ENCODE measurements around the gene MRTFB.
"Not testable (repeated sequence)": the region's sequence is repeated elsewhere in the genome, so short reads cannot be mapped to it uniquely, and the experiment has no call there.

Gene MRTFB

GRCh38 chr16:14139872-14140271 lies 68.8 kb downstream of the MRTFB start:
- no peak for DNase-seq

- no peak for DNase-seq
Measured at GRCh38 chr16:14140923-14141322, 69.8 kb downstream of the MRTFB start.

- DNase-seq: no peak
Measured at GRCh38 chr16:14146445-14146844, 75.3 kb downstream of the MRTFB start.

GRCh38 chr16:14148016-14148415 lies 76.9 kb downstream of the MRTFB start:
- DNase-seq: no peak

GRCh38 chr16:14148569-14148968 lies 77.5 kb downstream of the MRTFB start:
- DNase-seq: no peak

GRCh38 chr16:14150796-14151195 lies 79.7 kb downstream of the MRTFB start:
- no peak for DNase-seq

GRCh38 chr16:14151256-14152030 lies 80.3 kb downstream of the MRTFB start:
- DNase-seq: no peak

- DNase-seq: no peak
Measured at GRCh38 chr16:14155572-14156190, 84.6 kb downstream of the MRTFB start.

GRCh38 chr16:14164916-14165662 lies 94.0 kb downstream of the MRTFB start:
- DNase-seq: no peak

- DNase-seq: no peak
Measured at GRCh38 chr16:14168146-14168545, 97.0 kb downstream of the MRTFB start.

GRCh38 chr16:14172200-14172809 lies 101.2 kb downstream of the MRTFB start:
- DNase-seq: no peak

- no peak for DNase-seq
Measured at GRCh38 chr16:14175086-14175485, 104.0 kb downstream of the MRTFB start.

GRCh38 chr16:14177704-14178103 lies 106.6 kb downstream of the MRTFB start:
- DNase-seq: no peak

GRCh38 chr16:14179116-14179515 lies 108.0 kb downstream of the MRTFB start:
- DNase-seq: no peak

- no peak for DNase-seq
Measured at GRCh38 chr16:14180481-14180944, 109.4 kb downstream of the MRTFB start.

- DNase-seq: no peak
Measured at GRCh38 chr16:14181371-14182050, 110.4 kb downstream of the MRTFB start.

- DNase-seq: no peak
Measured at GRCh38 chr16:14182999-14183398, 111.9 kb downstream of the MRTFB start.

- not testable (repeated sequence) for DNase-seq
Measured at GRCh38 chr16:14183962-14184361, 112.8 kb downstream of the MRTFB start.

GRCh38 chr16:14186007-14186794 lies 115.1 kb downstream of the MRTFB start:
- DNase-seq: no peak

GRCh38 chr16:14186795-14187221 lies 115.7 kb downstream of the MRTFB start:
- DNase-seq: no peak

GRCh38 chr16:14187517-14188338 lies 116.6 kb downstream of the MRTFB start:
- DNase-seq: no peak
